ENCODE measurements around the gene RTTN.
A peak's percentile ranks its signal among the peaks of the same experiment; 100 is the strongest.
"Not testable (repeated sequence)": the region's sequence is repeated elsewhere in the genome, so short reads cannot be mapped to it uniquely, and the experiment has no call there.

The RTTN gene

DNA sequence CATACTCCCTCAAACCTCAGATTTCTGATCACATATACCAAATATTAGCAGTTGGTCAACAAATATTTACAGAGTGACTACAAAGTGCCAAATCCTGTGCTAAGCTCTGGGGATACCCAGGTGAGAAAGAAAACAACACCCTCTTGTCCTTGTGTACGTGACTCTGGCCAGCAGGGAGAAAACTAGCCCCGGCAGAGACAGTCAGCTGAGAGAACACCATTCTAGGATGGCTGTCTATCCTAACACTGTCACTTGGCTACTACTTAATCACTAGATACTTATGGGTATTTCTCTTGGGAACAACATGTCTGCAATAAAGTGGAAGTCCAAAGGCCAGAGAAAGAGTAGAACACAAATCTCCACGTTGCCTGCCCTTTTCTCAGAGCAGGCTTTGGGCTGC lies 199.9 kb downstream of the RTTN start:
- DNase-seq: no peak
- in situ Hi-C loops (cut with HindIII; ENCODE audit: low pct_ligation_motif_present, low pct_unique_long_range_greater_than_20kb, low sequenced_read_pairs): no loop called here

- DNase-seq: no peak
- in situ Hi-C loops (cut with HindIII; ENCODE audit: low pct_ligation_motif_present, low pct_unique_long_range_greater_than_20kb, low sequenced_read_pairs): no loop called here
Measured at GRCh38 chr18:70004696-70005095, 200.8 kb downstream of the RTTN start.

GRCh38 chr18:69999656-70000055 lies 205.8 kb downstream of the RTTN start:
- in situ Hi-C loops (cut with HindIII; ENCODE audit: low pct_ligation_motif_present, low pct_unique_long_range_greater_than_20kb, low sequenced_read_pairs): no loop called here
- DNase-seq: no peak

GRCh38 chr18:69998523-69998987 lies 206.9 kb downstream of the RTTN start:
- DNase-seq: no peak
- in situ Hi-C loops (cut with HindIII; ENCODE audit: low pct_ligation_motif_present, low pct_unique_long_range_greater_than_20kb, low sequenced_read_pairs): no loop called here

- in situ Hi-C loops (cut with HindIII; ENCODE audit: low pct_ligation_motif_present, low pct_unique_long_range_greater_than_20kb, low sequenced_read_pairs): no loop called here
- no peak for DNase-seq
Measured at GRCh38 chr18:69996951-69997798, 208.3 kb downstream of the RTTN start.

DNA sequence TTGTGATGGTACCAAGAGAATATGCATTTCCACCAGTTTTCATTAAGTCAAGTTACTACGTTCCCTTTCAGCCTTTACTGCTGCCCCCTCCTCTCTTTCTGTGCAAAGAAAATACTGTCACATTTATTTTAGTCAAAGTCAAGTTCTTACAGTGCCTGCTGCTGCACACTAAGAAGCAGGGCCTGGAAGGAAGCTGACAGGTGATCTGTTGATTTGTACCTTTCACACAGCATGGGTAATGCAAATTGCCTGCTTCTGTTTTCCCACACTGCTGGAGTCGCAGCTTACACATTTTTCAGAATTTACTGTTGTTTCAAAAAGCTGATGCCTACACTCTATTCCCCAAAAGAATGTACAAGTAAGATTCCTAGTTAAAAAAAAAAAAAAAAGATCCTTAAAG lies 209.1 kb downstream of the RTTN start:
- DNase-seq: no peak
- in situ Hi-C loops (cut with HindIII; ENCODE audit: low pct_ligation_motif_present, low pct_unique_long_range_greater_than_20kb, low sequenced_read_pairs): no loop called here

- in situ Hi-C loops (cut with HindIII; ENCODE audit: low pct_ligation_motif_present, low pct_unique_long_range_greater_than_20kb, low sequenced_read_pairs): no loop called here
- DNase-seq: no peak
Measured at GRCh38 chr18:69995774-69996173, 209.7 kb downstream of the RTTN start.

DNA sequence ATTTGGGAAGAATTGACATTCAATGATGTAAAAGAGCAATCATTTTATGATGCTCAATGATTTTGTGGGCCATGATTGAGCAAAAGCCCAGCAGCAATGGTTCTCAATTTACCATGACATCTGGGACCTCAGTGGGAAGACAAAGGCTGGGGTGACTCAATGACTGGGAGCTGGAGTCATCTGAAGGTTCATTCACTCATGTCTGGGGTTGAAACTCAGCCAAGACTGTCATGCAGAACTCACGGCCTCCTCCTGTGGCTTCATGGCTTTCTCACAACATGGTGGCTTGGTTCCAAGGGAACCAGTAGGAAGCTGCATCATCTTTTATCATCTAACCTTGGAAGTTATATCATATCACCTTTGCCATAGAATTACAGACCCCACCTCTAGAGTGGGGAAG lies 212.7 kb downstream of the RTTN start:
- no peak for DNase-seq

GRCh38 chr18:69987870-69988269 lies 217.6 kb downstream of the RTTN start:
- DNase-seq: no peak
- in situ Hi-C loops (cut with HindIII; ENCODE audit: low pct_ligation_motif_present, low pct_unique_long_range_greater_than_20kb, low sequenced_read_pairs): no loop called here

More for the DNA sequence above, 212.7 kb downstream of the RTTN start:
- in situ Hi-C loops (cut with HindIII; ENCODE audit: low pct_ligation_motif_present, low pct_unique_long_range_greater_than_20kb, low sequenced_read_pairs): no loop called here

- in situ Hi-C loops (cut with HindIII; ENCODE audit: low pct_ligation_motif_present, low pct_unique_long_range_greater_than_20kb, low sequenced_read_pairs): no loop called here
- no peak for DNase-seq
Measured at GRCh38 chr18:69985239-69985638, 220.2 kb downstream of the RTTN start.

DNA sequence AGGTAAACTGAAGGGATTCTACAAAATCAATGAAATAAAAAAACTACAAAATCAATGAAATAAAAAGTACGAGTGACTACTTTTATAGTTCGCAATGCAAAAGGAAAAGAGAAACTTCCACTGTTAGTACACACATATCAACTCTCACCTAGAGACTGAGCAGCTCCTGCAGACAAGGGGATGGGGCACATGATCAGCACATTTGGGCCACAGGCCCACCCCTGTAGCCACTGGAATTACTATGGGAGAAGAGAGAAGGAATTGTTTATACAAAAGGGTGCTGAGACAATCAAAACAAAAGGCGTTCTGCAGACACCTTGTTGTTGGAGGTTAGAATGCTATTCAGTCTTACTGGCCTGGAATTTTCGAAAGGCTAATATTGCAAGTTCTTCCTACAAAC lies 223.1 kb downstream of the RTTN start:
- in situ Hi-C loops (cut with HindIII; ENCODE audit: low pct_ligation_motif_present, low pct_unique_long_range_greater_than_20kb, low sequenced_read_pairs): no loop called here
- no peak for DNase-seq

GRCh38 chr18:69981948-69982347 lies 223.5 kb downstream of the RTTN start:
- no peak for DNase-seq
- in situ Hi-C loops (cut with HindIII; ENCODE audit: low pct_ligation_motif_present, low pct_unique_long_range_greater_than_20kb, low sequenced_read_pairs): no loop called here

GRCh38 chr18:69980982-69981804 lies 224.3 kb downstream of the RTTN start:
- no peak for DNase-seq
- in situ Hi-C loops (cut with HindIII; ENCODE audit: low pct_ligation_motif_present, low pct_unique_long_range_greater_than_20kb, low sequenced_read_pairs): no loop called here

DNA sequence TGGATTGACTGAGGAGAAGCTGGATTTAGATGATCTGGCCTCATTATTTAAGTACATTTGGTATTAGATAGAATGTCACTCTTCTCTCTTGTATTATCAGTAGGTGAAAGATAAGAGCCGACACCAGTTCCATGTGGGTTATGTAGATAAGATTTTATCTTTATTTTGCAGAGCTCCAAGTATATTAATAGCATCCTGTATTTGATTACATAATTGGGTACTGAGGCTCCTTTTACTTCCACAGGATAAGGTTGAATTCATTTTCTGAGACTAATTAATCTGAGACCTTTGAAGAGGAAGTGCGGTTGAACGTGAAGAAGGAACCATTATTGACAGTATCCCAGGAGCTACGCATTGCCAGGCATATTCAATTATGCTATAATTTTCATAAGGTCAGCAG lies 225.0 kb downstream of the RTTN start:
- in situ Hi-C loops (cut with HindIII; ENCODE audit: low pct_ligation_motif_present, low pct_unique_long_range_greater_than_20kb, low sequenced_read_pairs): no loop called here
- no peak for DNase-seq

- in situ Hi-C loops (cut with HindIII; ENCODE audit: low pct_ligation_motif_present, low pct_unique_long_range_greater_than_20kb, low sequenced_read_pairs): no loop called here
- DNase-seq: no peak
Measured at GRCh38 chr18:69978732-69979715, 226.5 kb downstream of the RTTN start.

GRCh38 chr18:69975294-69975693 lies 230.2 kb downstream of the RTTN start:
- in situ Hi-C loops (cut with HindIII; ENCODE audit: low pct_ligation_motif_present, low pct_unique_long_range_greater_than_20kb, low sequenced_read_pairs): not testable (repeated sequence)
- peak; percentile 2 for DNase-seq

- in situ Hi-C loops (cut with HindIII; ENCODE audit: low pct_ligation_motif_present, low pct_unique_long_range_greater_than_20kb, low sequenced_read_pairs): no loop called here
Measured at GRCh38 chr18:69974365-69974764, 231.1 kb downstream of the RTTN start.

DNA sequence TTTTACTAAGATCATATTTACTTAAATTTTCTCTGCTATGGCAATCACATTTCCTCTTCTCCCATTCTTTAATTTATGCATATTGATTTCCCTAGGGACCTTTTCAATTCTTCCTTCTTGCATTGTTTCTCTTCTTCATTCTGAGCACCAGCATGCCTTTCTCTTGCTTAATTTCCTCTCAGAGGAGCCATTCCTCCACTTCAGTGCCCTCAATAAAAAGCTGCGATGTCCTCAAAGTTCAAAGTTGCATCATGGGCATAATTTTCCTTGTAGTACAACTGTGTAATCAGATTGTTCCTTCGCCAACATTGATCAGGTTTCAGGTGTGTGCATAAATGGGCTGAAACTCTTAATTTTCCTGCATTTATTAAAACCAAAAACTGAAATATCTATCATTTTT lies 236.0 kb downstream of the RTTN start:
- DNase-seq: no peak
- in situ Hi-C loops (cut with HindIII; ENCODE audit: low pct_ligation_motif_present, low pct_unique_long_range_greater_than_20kb, low sequenced_read_pairs): no loop called here

More at GRCh38 chr18:69974365-69974764, 231.1 kb downstream of the RTTN start:
- DNase-seq: no peak

Data from ACHN (cell line).